Fibroblast of pulmonary artery (primary cell): Measurements from ENCODE around the gene SFXN1.
"Not testable (repeated sequence)": the region's sequence is repeated elsewhere in the genome, so short reads cannot be mapped to it uniquely, and the experiment has no call there.

Experiments used
- DNase-seq: peaks from one replicate; pipeline ENCODE4 v3.0.0-alpha.2; 2010; ENCODE audit warnings: low read depth
- H3K4me3 ChIP-seq: replicated peaks from 2 replicates; pipeline ENCODE4 v1.5.1; 2011; ENCODE audit warnings: low read depth, mild to moderate bottlenecking, control low read depth, low read length, moderate library complexity
- TF ChIP-seq, protein P1 (sequence below): IDR thresholded peaks from 2 replicates; pipeline ENCODE4 v1.5.1; 2011; ENCODE audit warnings: mild to moderate bottlenecking, control low read depth, low read length, inconsistent platforms; ENCODE audit errors: missing control alignments

The SFXN1 gene

GRCh38 chr5:175493260-175493659 is 14.9 kb downstream of the SFXN1 start:
- no peak overlapping the region for H3K4me3 ChIP-seq
- DNase-seq = no peak
- TF ChIP-seq, protein P1, sequence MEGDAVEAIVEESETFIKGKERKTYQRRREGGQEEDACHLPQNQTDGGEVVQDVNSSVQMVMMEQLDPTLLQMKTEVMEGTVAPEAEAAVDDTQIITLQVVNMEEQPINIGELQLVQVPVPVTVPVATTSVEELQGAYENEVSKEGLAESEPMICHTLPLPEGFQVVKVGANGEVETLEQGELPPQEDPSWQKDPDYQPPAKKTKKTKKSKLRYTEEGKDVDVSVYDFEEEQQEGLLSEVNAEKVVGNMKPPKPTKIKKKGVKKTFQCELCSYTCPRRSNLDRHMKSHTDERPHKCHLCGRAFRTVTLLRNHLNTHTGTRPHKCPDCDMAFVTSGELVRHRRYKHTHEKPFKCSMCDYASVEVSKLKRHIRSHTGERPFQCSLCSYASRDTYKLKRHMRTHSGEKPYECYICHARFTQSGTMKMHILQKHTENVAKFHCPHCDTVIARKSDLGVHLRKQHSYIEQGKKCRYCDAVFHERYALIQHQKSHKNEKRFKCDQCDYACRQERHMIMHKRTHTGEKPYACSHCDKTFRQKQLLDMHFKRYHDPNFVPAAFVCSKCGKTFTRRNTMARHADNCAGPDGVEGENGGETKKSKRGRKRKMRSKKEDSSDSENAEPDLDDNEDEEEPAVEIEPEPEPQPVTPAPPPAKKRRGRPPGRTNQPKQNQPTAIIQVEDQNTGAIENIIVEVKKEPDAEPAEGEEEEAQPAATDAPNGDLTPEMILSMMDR = no peak

DNA sequence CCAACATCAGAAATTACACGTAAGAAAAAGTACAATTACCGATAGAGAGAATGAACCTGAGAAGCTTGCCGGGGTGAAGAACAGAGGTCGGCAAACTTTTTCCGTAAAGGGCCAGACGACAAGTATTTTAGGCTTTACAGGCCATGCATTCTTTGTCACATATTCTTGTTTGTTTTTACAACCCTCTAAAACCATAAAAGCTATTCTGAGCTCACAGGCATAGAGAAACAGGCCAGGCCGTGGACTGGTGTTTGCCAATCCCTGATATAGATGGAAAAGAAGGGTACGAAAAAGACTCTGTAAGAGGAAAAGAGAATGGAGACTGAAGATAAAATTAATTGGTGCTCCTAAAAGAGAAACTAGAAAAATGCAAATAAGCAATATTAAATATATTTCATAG is 15.4 kb downstream of the SFXN1 start:
- TF ChIP-seq, protein P1 = no peak
- no peak for DNase-seq
- H3K4me3 ChIP-seq = no peak overlapping the region

GRCh38 chr5:175494264-175495183 is 16.2 kb downstream of the SFXN1 start:
- TF ChIP-seq, protein P1 = no peak
- DNase-seq = no peak

DNA sequence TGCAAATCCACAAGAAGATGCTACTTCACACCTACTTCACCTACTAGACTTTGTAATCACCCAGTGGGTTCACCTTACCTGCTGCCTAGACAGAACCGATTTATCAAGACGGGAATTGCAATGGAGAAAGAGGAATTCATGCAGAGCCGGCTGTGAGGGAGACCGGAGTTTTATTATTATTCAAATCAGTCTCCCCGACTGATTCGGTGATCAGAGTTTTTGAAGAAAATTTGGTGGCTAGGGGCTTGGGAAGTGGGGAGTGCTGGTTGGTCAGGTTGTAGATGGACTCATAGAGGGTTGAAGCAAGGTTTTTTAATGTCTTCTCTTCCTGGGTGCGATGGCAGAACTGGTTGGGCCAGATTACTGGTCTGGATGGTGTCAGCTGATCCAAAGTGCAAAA is 23.4 kb downstream of the SFXN1 start:
- TF ChIP-seq, protein P1 = no peak
- no peak for DNase-seq
- no peak overlapping the region for H3K4me3 ChIP-seq

More at GRCh38 chr5:175494264-175495183, 16.2 kb downstream of the SFXN1 start:
- H3K4me3 ChIP-seq = no peak overlapping the region

- H3K4me3 ChIP-seq, DNase-seq: not testable (repeated sequence)
Measured at GRCh38 chr5:175507671-175508070, 29.3 kb downstream of the SFXN1 start.

GRCh38 chr5:175508896-175509295 is 30.5 kb downstream of the SFXN1 start:
- TF ChIP-seq, protein P1 = no peak
- no peak for DNase-seq
- no peak overlapping the region for H3K4me3 ChIP-seq

DNA sequence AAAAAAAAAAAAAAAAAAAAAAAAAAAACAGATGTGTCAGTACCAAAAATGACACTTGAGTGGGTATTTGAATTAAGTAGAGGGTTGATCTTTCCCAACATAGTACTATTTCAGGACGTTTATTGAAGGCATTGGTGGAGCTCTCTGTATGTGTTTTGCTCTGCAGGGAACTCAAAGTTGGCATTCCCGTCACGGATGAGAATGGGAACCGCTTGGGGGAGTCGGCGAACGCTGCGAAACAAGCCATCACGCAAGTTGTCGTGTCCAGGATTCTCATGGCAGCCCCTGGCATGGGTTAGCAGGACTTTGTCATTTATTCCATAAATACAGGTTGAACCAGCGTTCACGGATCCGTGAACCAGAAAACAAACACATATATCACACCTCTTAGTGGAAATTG is 34.9 kb downstream of the SFXN1 start:
- DNase-seq = no peak
- TF ChIP-seq, protein P1 = no peak

More for the DNA sequence above, 34.9 kb downstream of the SFXN1 start:
- H3K4me3 ChIP-seq = no peak overlapping the region
